Measurements from ENCODE around the gene AGBL4.
A peak's percentile ranks its signal among the peaks of the same experiment; 100 is the strongest.

Gene AGBL4

DNA sequence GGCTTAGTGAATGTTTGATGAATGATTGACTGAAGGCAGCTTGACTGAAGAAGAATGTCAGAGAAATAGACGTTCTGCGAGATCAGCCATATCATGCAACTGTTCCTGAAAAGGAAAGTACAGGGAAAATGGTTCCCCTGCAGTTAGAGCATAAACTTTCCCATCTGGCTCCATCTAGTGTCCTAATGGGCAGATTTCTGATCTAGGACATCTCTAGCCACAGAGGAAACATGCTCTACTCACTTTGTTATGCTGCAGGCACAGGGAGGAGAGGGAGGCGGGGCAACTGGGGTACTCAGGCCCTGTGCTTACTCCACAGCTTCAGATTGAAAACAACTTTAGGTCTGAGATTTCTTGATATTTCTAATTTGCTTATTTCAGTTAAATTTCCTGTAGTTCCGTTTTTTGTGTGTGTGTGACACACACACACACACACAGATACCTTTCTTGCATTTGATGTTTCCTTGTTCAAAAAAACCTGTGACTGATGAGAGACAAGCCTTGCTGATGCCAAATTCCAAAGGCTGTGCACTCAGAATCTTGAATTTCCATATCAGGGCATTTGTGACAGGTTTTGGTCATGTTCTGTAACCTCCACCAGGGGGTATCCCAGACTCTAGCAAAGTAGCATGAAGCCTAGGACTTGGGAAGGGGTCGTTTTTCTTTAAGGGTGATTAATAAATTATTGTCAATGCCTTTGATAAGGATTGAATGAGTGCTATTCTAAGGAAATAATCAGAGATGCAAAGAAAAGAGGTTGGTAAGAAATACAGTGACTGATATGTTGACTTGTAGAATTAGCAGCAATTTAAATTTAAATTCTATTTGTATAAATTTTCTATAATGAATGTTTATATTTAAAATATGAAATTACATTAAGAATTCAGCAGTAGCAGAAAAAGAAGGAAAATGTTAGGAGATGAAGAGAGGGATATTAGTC is 1107.4 kb downstream of the AGBL4 start:
- no peaks in the 10 kb centered on the region for H3F3A ChIP-seq (ENCODE audit: insufficient read depth, low read length)
- H3K9me3 ChIP-seq (ENCODE audit: low read length) = no peaks in the 10 kb centered on the region
- H3K4me3 ChIP-seq (ENCODE audit: low read depth, low read length, poor library complexity, severe bottlenecking) = no peak overlapping the region
- no peak overlapping the region for H3K27ac ChIP-seq (ENCODE audit: low read depth, low read length, poor library complexity, severe bottlenecking)
- H2AFZ ChIP-seq (ENCODE audit: low read length) = no peak overlapping the region
- no peaks in the 10 kb centered on the region for H3K79me2 ChIP-seq (ENCODE audit: insufficient read depth, low read length)
- H3K9ac ChIP-seq (ENCODE audit: low read length) = no peak overlapping the region
- no peak overlapping the region for H3K4me2 ChIP-seq (ENCODE audit: low read length)
- no peaks in the 10 kb centered on the region for H3K27me3 ChIP-seq (ENCODE audit: insufficient read depth, low read length)
- TF ChIP-seq, protein P1, sequence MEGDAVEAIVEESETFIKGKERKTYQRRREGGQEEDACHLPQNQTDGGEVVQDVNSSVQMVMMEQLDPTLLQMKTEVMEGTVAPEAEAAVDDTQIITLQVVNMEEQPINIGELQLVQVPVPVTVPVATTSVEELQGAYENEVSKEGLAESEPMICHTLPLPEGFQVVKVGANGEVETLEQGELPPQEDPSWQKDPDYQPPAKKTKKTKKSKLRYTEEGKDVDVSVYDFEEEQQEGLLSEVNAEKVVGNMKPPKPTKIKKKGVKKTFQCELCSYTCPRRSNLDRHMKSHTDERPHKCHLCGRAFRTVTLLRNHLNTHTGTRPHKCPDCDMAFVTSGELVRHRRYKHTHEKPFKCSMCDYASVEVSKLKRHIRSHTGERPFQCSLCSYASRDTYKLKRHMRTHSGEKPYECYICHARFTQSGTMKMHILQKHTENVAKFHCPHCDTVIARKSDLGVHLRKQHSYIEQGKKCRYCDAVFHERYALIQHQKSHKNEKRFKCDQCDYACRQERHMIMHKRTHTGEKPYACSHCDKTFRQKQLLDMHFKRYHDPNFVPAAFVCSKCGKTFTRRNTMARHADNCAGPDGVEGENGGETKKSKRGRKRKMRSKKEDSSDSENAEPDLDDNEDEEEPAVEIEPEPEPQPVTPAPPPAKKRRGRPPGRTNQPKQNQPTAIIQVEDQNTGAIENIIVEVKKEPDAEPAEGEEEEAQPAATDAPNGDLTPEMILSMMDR (IDR thresholded peaks at IDR 0.05; ENCODE audit: low read length) = peak; percentile 49
- TF ChIP-seq EZH2 (IDR thresholded peaks at IDR 0.05; ENCODE audit: borderline replicate concordance, low read length) = no peak
- H3K36me3 ChIP-seq (ENCODE audit: insufficient read depth, low read length) = no peaks in the 10 kb centered on the region
- H4K20me1 ChIP-seq (ENCODE audit: insufficient read depth, low read length) = no peaks in the 10 kb centered on the region
- H3K9me2 ChIP-seq (ENCODE audit: low read depth, low read length) = no peaks in the 10 kb centered on the region
- no peaks in the 10 kb centered on the region for H3K4me1 ChIP-seq (ENCODE audit: insufficient read depth, low read length, severe bottlenecking)

GRCh38 chr1:48908606-48909005 is 1115.1 kb downstream of the AGBL4 start:
- H3F3A ChIP-seq (ENCODE audit: insufficient read depth, low read length) = no peaks in the 10 kb centered on the region
- no peak overlapping the region for H3K4me2 ChIP-seq (ENCODE audit: low read length)
- H4K20me1 ChIP-seq (ENCODE audit: insufficient read depth, low read length) = no peaks in the 10 kb centered on the region
- TF ChIP-seq EZH2 (IDR thresholded peaks at IDR 0.05; ENCODE audit: borderline replicate concordance, low read length) = no peak
- TF ChIP-seq, protein P1 (IDR thresholded peaks at IDR 0.05; ENCODE audit: low read length) = no peak
- no peak overlapping the region for H3K9ac ChIP-seq (ENCODE audit: low read length)
- H3K27me3 ChIP-seq (ENCODE audit: insufficient read depth, low read length) = no peaks in the 10 kb centered on the region
- no peaks in the 10 kb centered on the region for H3K79me2 ChIP-seq (ENCODE audit: insufficient read depth, low read length)
- H2AFZ ChIP-seq (ENCODE audit: low read length) = no peak overlapping the region
- no peaks in the 10 kb centered on the region for H3K9me2 ChIP-seq (ENCODE audit: low read depth, low read length)
- no peak overlapping the region for H3K27ac ChIP-seq (ENCODE audit: low read depth, low read length, poor library complexity, severe bottlenecking)
- no peak overlapping the region for H3K4me3 ChIP-seq (ENCODE audit: low read depth, low read length, poor library complexity, severe bottlenecking)
- no peaks in the 10 kb centered on the region for H3K36me3 ChIP-seq (ENCODE audit: insufficient read depth, low read length)
- H3K9me3 ChIP-seq (ENCODE audit: low read length) = no peaks in the 10 kb centered on the region
- no peaks in the 10 kb centered on the region for H3K4me1 ChIP-seq (ENCODE audit: insufficient read depth, low read length, severe bottlenecking)

GRCh38 chr1:48906729-48907128 is 1117.0 kb downstream of the AGBL4 start:
- Histone ChIP-seq H3K4me3 (ENCODE audit: low read depth, low read length, poor library complexity, severe bottlenecking) (no peak overlapping the region), H3K27me3 (ENCODE audit: insufficient read depth, low read length) (no peaks in the 10 kb centered on the region), H3K4me2 (ENCODE audit: low read length) (no peak overlapping the region), H3K9ac (ENCODE audit: low read length) (no peak overlapping the region), H3K4me1 (ENCODE audit: insufficient read depth, low read length, severe bottlenecking) (no peaks in the 10 kb centered on the region), H2AFZ (ENCODE audit: low read length) (no peak overlapping the region), H4K20me1 (ENCODE audit: insufficient read depth, low read length) (no peaks in the 10 kb centered on the region), H3K79me2 (ENCODE audit: insufficient read depth, low read length) (no peaks in the 10 kb centered on the region), H3K36me3 (ENCODE audit: insufficient read depth, low read length) (no peaks in the 10 kb centered on the region), H3K9me2 (ENCODE audit: low read depth, low read length) (no peaks in the 10 kb centered on the region), H3K27ac (ENCODE audit: low read depth, low read length, poor library complexity, severe bottlenecking) (no peak overlapping the region), H3F3A (ENCODE audit: insufficient read depth, low read length) (no peaks in the 10 kb centered on the region), H3K9me3 (ENCODE audit: low read length) (no peaks in the 10 kb centered on the region)
- TF ChIP-seq, protein P1 (IDR thresholded peaks at IDR 0.05; ENCODE audit: low read length) = no peak
- no peak for TF ChIP-seq EZH2 (IDR thresholded peaks at IDR 0.05; ENCODE audit: borderline replicate concordance, low read length)

Data from OCI-LY1 (cell line).